ENCODE results near the gene CRISPLD2.

Gene CRISPLD2

GRCh38 chr16:84928679-84929420, 109.1 kb downstream of the CRISPLD2 start:
- Histone ChIP-seq H3K27me3 (replicated peaks) (no peaks in the 10 kb centered on the region), H3K4me3 (ENCODE audit: low read depth, low read length) (no peak overlapping the region), H3K27ac (no peak overlapping the region), H3K36me3 (replicated peaks) (no peaks in the 10 kb centered on the region)
- no peak for TF ChIP-seq CTCF (IDR thresholded peaks at IDR 0.05; ENCODE audit: low read depth, low read length, missing control alignments)
- DNase-seq = no peak
- in situ Hi-C loops (cut with HindIII; ENCODE audit: low pct_ligation_motif_present, low sequenced_read_pairs) = no loop called here

GRCh38 chr16:84929421-84930297, 109.9 kb downstream of the CRISPLD2 start:
- Histone ChIP-seq H3K27ac (no peak overlapping the region), H3K4me3 (ENCODE audit: low read depth, low read length) (no peak overlapping the region), H3K36me3 (replicated peaks) (no peaks in the 10 kb centered on the region), H3K27me3 (replicated peaks) (no peaks in the 10 kb centered on the region)
- in situ Hi-C loops (cut with HindIII; ENCODE audit: low pct_ligation_motif_present, low sequenced_read_pairs) = no loop called here
- no peak for DNase-seq
- TF ChIP-seq CTCF (IDR thresholded peaks at IDR 0.05; ENCODE audit: low read depth, low read length, missing control alignments) = no peak

- Histone ChIP-seq H3K4me3 (ENCODE audit: low read depth, low read length) (no peak overlapping the region), H3K36me3 (replicated peaks) (no peaks in the 10 kb centered on the region), H3K27ac (no peak overlapping the region), H3K27me3 (replicated peaks) (no peaks in the 10 kb centered on the region)
- TF ChIP-seq CTCF (IDR thresholded peaks at IDR 0.05; ENCODE audit: low read depth, low read length, missing control alignments) = no peak
- DNase-seq = no peak
- in situ Hi-C loops (cut with HindIII; ENCODE audit: low pct_ligation_motif_present, low sequenced_read_pairs) = no loop called here
Measured at GRCh38 chr16:84930298-84931106, 110.7 kb downstream of the CRISPLD2 start.

- TF ChIP-seq CTCF (IDR thresholded peaks at IDR 0.05; ENCODE audit: low read depth, low read length, missing control alignments) = no peak
- DNase-seq = no peak
- Histone ChIP-seq H3K4me3 (ENCODE audit: low read depth, low read length) (no peak overlapping the region), H3K27ac (no peak overlapping the region), H3K27me3 (replicated peaks) (no peaks in the 10 kb centered on the region), H3K36me3 (replicated peaks) (no peaks in the 10 kb centered on the region)
- in situ Hi-C loops (cut with HindIII; ENCODE audit: low pct_ligation_motif_present, low sequenced_read_pairs) = no loop called here
Measured at GRCh38 chr16:84931107-84931494, 111.3 kb downstream of the CRISPLD2 start.

GRCh38 chr16:84931506-84931905, 111.7 kb downstream of the CRISPLD2 start:
- no peak for TF ChIP-seq CTCF (IDR thresholded peaks at IDR 0.05; ENCODE audit: low read depth, low read length, missing control alignments)

More at GRCh38 chr16:84931506-84931905, 111.7 kb downstream of the CRISPLD2 start:
- no peaks in the 10 kb centered on the region for H3K27me3 ChIP-seq (replicated peaks)
- H3K4me3 ChIP-seq (ENCODE audit: low read depth, low read length) = no peak overlapping the region
- DNase-seq = peak; percentile 14
- no peak overlapping the region for H3K27ac ChIP-seq
- H3K36me3 ChIP-seq (replicated peaks) = no peaks in the 10 kb centered on the region
- in situ Hi-C loops (cut with HindIII; ENCODE audit: low pct_ligation_motif_present, low sequenced_read_pairs) = no loop called here

Measured in brain microvascular endothelial cell (primary cell).